GM23248 (cell line): ENCODE results near the gene STAMBP.
"Not testable (repeated sequence)": the region's sequence is repeated elsewhere in the genome, so short reads cannot be mapped to it uniquely, and the experiment has no call there.

ENCODE experiments used
- EZH2 ChIP-seq: fragments of 200-600 bp; sonication (generic); IDR thresholded peaks from 2 replicates; pipeline ENCODE4 v1.6.1; 2018; ENCODE audit warnings: antibody characterized with exemption, mild to moderate bottlenecking; ENCODE audit not compliant: insufficient read depth, poor library complexity, severe bottlenecking
- EZH2phosphoT487 ChIP-seq: fragments of 200-600 bp; sonication (generic); IDR thresholded peaks from 2 replicates; pipeline ENCODE4 v1.6.1; 2018; ENCODE audit warnings: antibody characterized with exemption, moderate library complexity, mild to moderate bottlenecking, low read depth; ENCODE audit not compliant: insufficient read depth

GRCh38 chr2:73887596-73888353, 59.0 kb downstream of the STAMBP start:
- TF ChIP-seq EZH2, EZH2phosphoT487: not testable (repeated sequence)
